ENCODE measurements around the gene FUCA1.
A peak's percentile ranks its signal among the peaks of the same experiment; 100 is the strongest.
"Not testable (repeated sequence)": the region's sequence is repeated elsewhere in the genome, so short reads cannot be mapped to it uniquely, and the experiment has no call there.

The FUCA1 gene

GRCh38 chr1:23867895-23868556 lies at the start of gene FUCA1:
Gene FUCA1, minus strand, starts transcription at chr1:23868290. Its CDS starts 4 bp downstream, at chr1:23868286.
- peak; percentile 82 for DNase-seq

DNA sequence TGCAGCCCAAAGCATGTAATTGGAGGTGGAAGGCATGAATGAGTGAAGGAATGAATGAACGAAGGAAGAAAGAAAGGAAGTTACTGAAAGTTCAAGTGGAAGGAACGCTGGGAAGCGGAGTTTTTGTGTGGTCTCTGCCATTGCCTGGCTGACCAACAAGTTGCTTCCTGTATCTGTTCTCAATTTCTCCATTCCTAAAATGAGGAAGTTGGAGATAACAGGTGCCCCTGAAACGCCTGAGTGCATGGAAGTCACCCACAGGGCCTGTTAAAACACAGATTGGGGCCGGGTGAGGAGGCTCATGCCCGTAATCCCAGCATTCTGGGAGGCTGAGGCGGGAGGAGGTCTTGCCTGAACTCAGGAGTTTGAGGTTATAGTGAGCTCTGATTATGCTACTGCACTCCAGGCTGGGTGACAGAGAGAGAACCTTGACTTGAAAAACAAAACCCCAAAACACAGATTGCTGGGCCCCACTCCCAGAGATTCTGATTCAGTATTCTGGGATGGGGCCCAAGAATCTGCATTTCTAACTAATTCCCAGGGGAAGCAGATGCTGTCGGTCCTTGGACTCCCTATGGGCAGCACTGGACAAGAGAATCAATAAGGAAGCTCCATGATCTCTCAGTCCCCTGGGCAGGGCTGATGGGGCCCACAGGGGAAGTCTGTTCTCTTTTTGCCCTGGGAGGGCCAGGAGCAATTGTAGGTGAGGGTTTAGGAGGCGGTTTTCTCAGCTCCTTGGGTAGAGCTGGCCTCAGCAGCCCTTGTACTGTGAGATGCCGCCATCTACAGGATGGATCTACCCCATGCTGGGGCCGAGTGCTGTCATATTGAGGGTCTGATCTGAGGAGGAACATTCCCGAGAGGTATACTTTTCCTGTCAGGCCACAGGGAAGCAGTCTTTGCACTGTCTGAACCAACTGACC lies 48.4 kb upstream of the FUCA1 start:
- peak; percentile 55 for DNase-seq

DNA sequence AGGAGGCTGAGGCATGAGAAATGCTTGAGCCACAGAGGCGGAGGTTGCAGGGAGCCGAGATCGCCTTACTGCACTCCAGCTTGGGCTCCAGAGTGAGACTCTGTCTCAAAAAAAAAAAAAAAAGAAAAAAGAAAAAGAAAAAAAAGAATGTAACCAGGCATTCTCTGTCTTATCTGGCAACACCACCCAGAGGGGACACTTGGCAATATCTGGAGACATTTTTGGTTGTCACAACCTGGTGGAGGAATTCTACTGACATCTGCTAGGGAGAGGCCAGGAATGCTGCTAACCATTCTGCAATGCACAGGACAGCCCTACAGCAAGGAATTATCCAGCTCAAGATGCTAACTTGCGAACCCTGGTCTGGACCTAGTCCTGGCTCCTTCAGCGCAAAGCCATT lies 47.4 kb upstream of the FUCA1 start:
- no peak for DNase-seq

DNA sequence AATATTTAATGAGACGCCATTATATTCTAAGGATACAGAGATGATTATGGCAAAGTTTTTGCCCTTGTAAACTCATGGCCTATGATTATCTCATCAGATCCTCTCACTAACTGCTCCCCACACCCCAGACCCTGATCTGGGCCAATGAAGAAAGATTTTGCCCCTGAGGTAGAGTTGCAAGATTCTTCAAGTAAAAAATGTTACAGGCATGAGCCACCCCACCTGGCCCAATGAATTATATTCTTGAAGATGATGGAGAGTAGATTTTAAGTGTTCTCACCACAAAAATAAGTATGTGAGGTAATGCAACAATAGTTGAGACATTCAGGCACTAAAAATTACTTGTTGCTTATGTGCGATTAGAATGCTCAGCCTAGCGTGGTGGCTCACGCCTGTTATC lies 46.8 kb upstream of the FUCA1 start:
- no peak for DNase-seq

GRCh38 chr1:23913212-23913880 lies 45.3 kb upstream of the FUCA1 start, which contains the start of gene CNR2:
Gene CNR2, minus strand, starts transcription at chr1:23913362. Its CDS starts 37,745 bp downstream, at chr1:23875617.
- no peak for DNase-seq

DNA sequence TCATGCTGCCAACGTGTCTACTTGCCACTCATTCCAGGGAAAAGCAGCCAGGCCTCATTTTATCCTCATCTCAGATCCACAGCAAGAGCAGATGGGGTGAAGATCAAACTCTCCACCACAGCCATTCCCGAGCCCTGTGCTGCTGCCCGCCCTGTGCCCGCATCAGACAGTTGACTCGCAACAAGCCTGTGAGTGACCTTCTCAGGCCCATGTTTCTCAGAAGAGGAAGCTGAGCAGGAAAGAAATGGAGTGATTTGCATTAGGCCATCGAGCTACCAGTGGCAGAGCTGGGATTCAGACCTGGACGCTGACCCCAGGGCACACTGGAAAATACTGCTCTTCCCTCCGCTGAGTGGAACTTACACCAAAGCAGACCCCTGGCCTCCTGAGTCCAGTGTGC lies 43.8 kb upstream of the FUCA1 start:
- DNase-seq, result no peak

GRCh38 chr1:23910553-23911246 lies 42.6 kb upstream of the FUCA1 start:
- DNase-seq, result no peak

- DNase-seq, result no peak
Measured at GRCh38 chr1:23910144-23910543, 42.1 kb upstream of the FUCA1 start.

GRCh38 chr1:23909412-23909811 lies 41.3 kb upstream of the FUCA1 start:
- no peak for DNase-seq

- DNase-seq, result no peak
Measured at GRCh38 chr1:23908453-23909341, 40.6 kb upstream of the FUCA1 start.

DNA sequence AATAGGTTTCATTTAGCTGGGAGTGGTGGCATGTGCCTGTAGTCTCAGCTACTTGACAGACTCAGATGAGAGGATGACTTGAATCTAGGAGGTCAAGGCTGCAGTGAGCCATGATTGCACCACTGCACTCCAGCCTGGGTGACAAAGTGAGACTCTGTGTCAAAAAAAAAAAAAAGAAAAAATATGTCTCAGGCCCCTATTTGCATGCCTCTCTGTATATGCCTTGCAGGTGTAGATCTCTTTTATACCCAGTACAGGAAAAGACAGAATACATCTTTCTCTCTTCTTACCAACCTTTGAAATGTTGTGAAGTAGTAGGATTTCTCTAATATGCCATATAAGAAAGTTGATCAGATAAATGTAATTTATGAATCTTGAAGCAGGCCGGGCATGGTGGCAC lies 38.6 kb upstream of the FUCA1 start:
- no peak for DNase-seq

GRCh38 chr1:23905461-23906025 lies 37.5 kb upstream of the FUCA1 start:
- no peak for DNase-seq

DNA sequence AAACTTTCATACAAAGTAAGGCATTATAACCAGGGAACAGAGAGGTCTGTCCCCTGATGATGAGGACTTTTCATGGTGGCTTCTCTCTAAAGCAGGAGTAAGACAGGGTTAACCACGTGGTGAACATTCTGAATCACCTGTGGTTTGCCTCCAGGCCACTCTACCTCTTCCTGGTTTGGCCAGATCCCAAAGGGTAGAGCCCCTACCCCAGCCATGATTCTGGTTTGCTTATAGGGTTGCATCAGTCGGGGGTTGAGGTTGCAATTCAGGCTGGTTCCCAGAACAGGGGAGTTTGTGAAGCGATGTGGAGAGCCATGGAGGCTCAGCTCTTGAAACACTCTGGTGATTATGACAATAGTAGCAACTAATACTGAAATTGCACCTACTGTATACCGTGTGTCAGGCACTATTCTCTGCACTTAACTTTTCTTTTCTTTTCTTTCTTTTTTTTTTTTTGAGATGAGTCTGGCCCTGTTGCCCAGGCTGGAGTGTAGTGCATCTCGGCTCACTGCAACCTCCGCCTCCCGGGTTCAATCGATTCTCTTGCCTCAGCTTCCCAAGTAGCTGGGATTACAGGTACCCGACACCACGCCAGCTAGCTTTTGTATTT lies 36.8 kb upstream of the FUCA1 start:
- DNase-seq, result no peak

DNA sequence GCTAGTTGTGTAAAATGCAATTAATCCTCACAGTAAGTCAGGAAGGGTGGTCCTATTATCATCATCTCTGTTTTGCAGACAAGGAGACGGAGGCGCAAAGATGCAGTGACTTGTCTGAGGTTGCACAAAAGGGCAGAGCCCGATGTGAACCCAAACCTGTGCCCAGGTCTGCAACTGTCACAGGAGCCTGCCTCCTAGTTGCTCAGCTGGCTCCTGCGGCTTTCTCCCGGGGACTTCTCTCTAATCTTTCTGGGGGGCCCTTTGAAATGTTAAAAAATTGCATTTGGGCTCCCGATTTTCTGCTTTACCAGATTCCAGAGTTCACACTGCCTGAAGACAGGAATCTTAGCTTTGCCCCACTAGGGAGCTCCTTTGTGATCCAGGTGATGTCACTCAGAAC lies 35.7 kb upstream of the FUCA1 start:
- no peak for DNase-seq

- DNase-seq, result no peak
Measured at GRCh38 chr1:23902321-23903278, 34.5 kb upstream of the FUCA1 start.

GRCh38 chr1:23900017-23900416 lies 31.9 kb upstream of the FUCA1 start:
- not testable (repeated sequence) for DNase-seq

GRCh38 chr1:23899070-23899469 lies 31.0 kb upstream of the FUCA1 start:
- no peak for DNase-seq

- DNase-seq, result no peak
Measured at GRCh38 chr1:23897083-23897482, 29.0 kb upstream of the FUCA1 start.

GRCh38 chr1:23896491-23896890 lies 28.4 kb upstream of the FUCA1 start:
- DNase-seq, result no peak

- no peak for DNase-seq
Measured at GRCh38 chr1:23895993-23896392, 27.9 kb upstream of the FUCA1 start.

All from fibroblast of skin of right biceps (primary cell).